ENCODE data around the gene AHCTF1.
"Not testable (repeated sequence)": the region's sequence is repeated elsewhere in the genome, so short reads cannot be mapped to it uniquely, and the experiment has no call there.

The AHCTF1 gene

GRCh38 chr1:246836209-246836966 is 95.4 kb downstream of the AHCTF1 start:
- no peak overlapping the region for H3K4me3 ChIP-seq (ENCODE audit: low read length)
- DNase-seq (ENCODE audit: low read depth), result no peak

GRCh38 chr1:246831543-246831942 is 100.2 kb downstream of the AHCTF1 start:
- DNase-seq (ENCODE audit: low read depth), result no peak
- TF ChIP-seq CTCF (conservative IDR thresholded peaks at IDR 0.05; ENCODE audit: low read depth, low read length), result no peak
- no peak overlapping the region for H3K4me3 ChIP-seq (ENCODE audit: low read length)

More at GRCh38 chr1:246836209-246836966, 95.4 kb downstream of the AHCTF1 start:
- no peak for TF ChIP-seq CTCF (conservative IDR thresholded peaks at IDR 0.05; ENCODE audit: low read depth, low read length)

- no peak for TF ChIP-seq CTCF (conservative IDR thresholded peaks at IDR 0.05; ENCODE audit: low read depth, low read length)
- H3K4me3 ChIP-seq (ENCODE audit: low read length), result no peak overlapping the region
These were observed 102.9 kb downstream of the AHCTF1 start for GRCh38 chr1:246828818-246829217.

GRCh38 chr1:246827396-246827795 is 104.4 kb downstream of the AHCTF1 start:
- DNase-seq (ENCODE audit: low read depth), result no peak
- no peak for TF ChIP-seq CTCF (conservative IDR thresholded peaks at IDR 0.05; ENCODE audit: low read depth, low read length)
- H3K4me3 ChIP-seq (ENCODE audit: low read length), result no peak overlapping the region

More at GRCh38 chr1:246828818-246829217, 102.9 kb downstream of the AHCTF1 start:
- no peak for DNase-seq (ENCODE audit: low read depth)

GRCh38 chr1:246825557-246826175 is 106.1 kb downstream of the AHCTF1 start:
- DNase-seq (ENCODE audit: low read depth), result no peak
- no peak for TF ChIP-seq CTCF (conservative IDR thresholded peaks at IDR 0.05; ENCODE audit: low read depth, low read length)
- no peak overlapping the region for H3K4me3 ChIP-seq (ENCODE audit: low read length)

- no peak for DNase-seq (ENCODE audit: low read depth)
- TF ChIP-seq CTCF (conservative IDR thresholded peaks at IDR 0.05; ENCODE audit: low read depth, low read length), result no peak
These were observed 107.2 kb downstream of the AHCTF1 start for GRCh38 chr1:246824541-246824940.

GRCh38 chr1:246822154-246822553 is 109.6 kb downstream of the AHCTF1 start:
- not testable (repeated sequence) for DNase-seq (ENCODE audit: low read depth)

More at GRCh38 chr1:246824541-246824940, 107.2 kb downstream of the AHCTF1 start:
- H3K4me3 ChIP-seq (ENCODE audit: low read length), result no peak overlapping the region

More at GRCh38 chr1:246822154-246822553, 109.6 kb downstream of the AHCTF1 start:
- not testable (repeated sequence) for H3K4me3 ChIP-seq (ENCODE audit: low read length)
